Body of pancreas (tissue), 4 donors: ENCODE results near the gene SMIM41.
A peak's percentile ranks its signal among the peaks of the same experiment; 100 is the strongest.

Experiments
- CTCF ChIP-seq, 7 experiments: fragments of 450-650 bp in 4 of 7; fragments of 200-600 bp in 3 of 7; sonication (generic) in 3 of 7; IDR thresholded peaks; one replicate each; pipeline ENCODE4 v1.5.1; 2016 to 2019; ENCODE audit warnings: antibody characterized with exemption in 7 of 7
- POLR2A ChIP-seq, 3 donors: fragments of 450-650 bp; IDR thresholded peaks; one replicate each; pipeline ENCODE4 v1.6.1; 2016; ENCODE audit warnings: antibody characterized with exemption in 3 of 3, mild to moderate bottlenecking in 2 of 3

DNA sequence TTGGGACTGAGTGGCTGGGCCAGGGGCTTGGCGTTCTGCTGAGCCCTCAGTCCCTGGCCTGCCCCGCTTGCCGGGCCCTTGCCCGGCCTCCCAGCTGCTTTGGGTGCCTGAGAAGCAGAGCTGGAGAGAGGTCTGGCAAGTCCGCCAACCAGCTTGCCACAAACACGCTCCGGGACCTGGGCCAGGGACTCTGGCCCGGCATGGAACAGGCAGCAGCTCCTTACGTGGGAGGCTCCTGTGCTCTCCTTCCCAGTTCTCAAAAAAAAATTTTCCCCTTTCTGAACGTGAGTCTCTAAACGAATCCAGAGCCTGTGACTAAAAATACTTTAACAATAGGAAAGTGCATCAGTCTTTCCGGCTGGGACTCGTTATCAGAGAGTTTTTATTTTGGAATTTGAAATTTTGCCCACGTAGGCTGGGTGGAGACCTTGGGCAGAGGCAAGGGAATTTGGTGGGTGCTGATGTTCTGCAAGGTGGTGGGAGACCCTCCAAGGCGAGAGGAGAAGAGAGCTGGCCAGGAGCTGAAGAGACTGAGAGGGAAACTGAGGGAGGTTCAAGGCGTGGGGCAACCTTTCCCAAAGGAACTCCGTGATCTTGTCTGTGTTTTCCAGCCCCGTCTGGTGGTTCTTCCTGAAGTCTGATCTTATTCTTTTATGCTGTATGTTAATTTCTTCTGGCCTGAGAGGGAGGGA is 35.1 kb upstream of the SMIM41 start:
- no peak for TF ChIP-seq CTCF (IDR thresholded peaks at IDR 0.05)
- TF ChIP-seq POLR2A (IDR thresholded peaks at IDR 0.05): peak; percentile 11 to 46 (median 28)
